Endothelial cell of umbilical vein (primary cell): ENCODE data around the gene FRRS1.

ENCODE experiments used
- CTCF ChIP-seq, 2 donors: IDR thresholded peaks; 1 replicate in 1 of 2; 2 replicates in 1 of 2; pipeline ENCODE4 v1.5.1; 2011; ENCODE audit warnings: low read length in 2 of 2, mild to moderate bottlenecking in 2 of 2, moderate library complexity in 2 of 2, control low read depth in 1 of 2, inconsistent platforms in 1 of 2, low read depth in 1 of 2; ENCODE audit not compliant: insufficient read depth in 1 of 2; ENCODE audit errors: extremely low read depth in 1 of 2
- EZH2 ChIP-seq: IDR thresholded peaks from 2 replicates; pipeline ENCODE4 v1.6.1; 2012; ENCODE audit warnings: borderline replicate concordance, low read depth, mild to moderate bottlenecking, moderate library complexity, low read length, inconsistent platforms; ENCODE audit not compliant: severe bottlenecking
- JUN ChIP-seq: IDR thresholded peaks from 2 replicates; pipeline ENCODE4 v1.6.1; 2011; ENCODE audit warnings: borderline replicate concordance, low read depth; ENCODE audit not compliant: insufficient read length, insufficient read depth
- MAX ChIP-seq: IDR thresholded peaks from 2 replicates; pipeline ENCODE4 v1.6.1; 2011; ENCODE audit not compliant: insufficient read depth, insufficient read length
- POLR2A ChIP-seq: IDR thresholded peaks from 2 replicates; pipeline ENCODE4 v1.6.1; 2012; ENCODE audit warnings: low read depth, mild to moderate bottlenecking, control low read depth, low read length
- POLR2AphosphoS5 ChIP-seq: IDR thresholded peaks from 2 replicates; pipeline ENCODE4 v1.6.1; 2012; ENCODE audit warnings: low read depth, mild to moderate bottlenecking, control low read depth, low read length, moderate library complexity; ENCODE audit not compliant: insufficient read depth

- no peak for TF ChIP-seq CTCF (IDR thresholded peaks at IDR 0.05; ENCODE audit: extremely low read depth in 1 of 2, insufficient read depth in 1 of 2, low read depth in 1 of 2, low read length in 2 of 2)
- TF ChIP-seq POLR2AphosphoS5 = no peak
- no peak for TF ChIP-seq MAX
- TF ChIP-seq EZH2 = no peak
- no peak for TF ChIP-seq JUN
- TF ChIP-seq POLR2A = no peak
These were observed 10.8 kb downstream of the FRRS1 start for GRCh38 chr1:99755664-99756063.
